CD14-positive monocyte (primary cell): ENCODE measurements around the gene HUWE1. TPM values are rescaled to one million over a fixed set of nuclear protein-coding genes. Genes with fewer than 3 reads are reported as not detected.

Experiments used
- DNase-seq, 3 donors: peaks; one replicate each; pipeline ENCODE4 v3.0.0-alpha.2; 2011 to 2022
- H2AFZ ChIP-seq: 2 replicates; pipeline ENCODE4 v1.6.0; 2012; ENCODE audit warnings: mild to moderate bottlenecking, low read depth, low read length, inconsistent platforms; ENCODE audit not compliant: insufficient read depth, poor library complexity, severe bottlenecking
- H3K27ac ChIP-seq, 2 donors: 1 replicate in 1 of 2; 2 replicates in 1 of 2; pipeline ENCODE4 v1.5.1; 2012 to 2013; ENCODE audit warnings: low read length in 2 of 2, control low read depth in 1 of 2, inconsistent platforms in 1 of 2, low read depth in 1 of 2, mild to moderate bottlenecking in 1 of 2
- H3K27me3 ChIP-seq, 2 donors: one replicate each; pipeline versions ENCODE4 v1.6.0 to v1.6.1; 2011 to 2013; ENCODE audit warnings: low read length in 2 of 2; ENCODE audit not compliant: control insufficient read depth in 2 of 2, insufficient read depth in 2 of 2
- H3K36me3 ChIP-seq, 2 donors: replicated peaks in 1 of 2; 1 replicate in 1 of 2; 2 replicates in 1 of 2; pipeline versions ENCODE4 v1.5.1 to v1.6.1; 2012 to 2013; ENCODE audit warnings: low read length in 2 of 2, control low read depth in 1 of 2, inconsistent platforms in 1 of 2, mild to moderate bottlenecking in 1 of 2; ENCODE audit not compliant: insufficient read depth in 2 of 2, control insufficient read depth in 1 of 2
- H3K4me1 ChIP-seq, 2 donors: 1 replicate in 1 of 2; 2 replicates in 1 of 2; pipeline versions ENCODE4 v1.5.1 to v1.6.1; 2012 to 2013; ENCODE audit warnings: low read length in 2 of 2, control low read depth in 1 of 2, inconsistent platforms in 1 of 2, mild to moderate bottlenecking in 1 of 2, moderate library complexity in 1 of 2; ENCODE audit not compliant: insufficient read depth in 2 of 2, control insufficient read depth in 1 of 2
- H3K4me2 ChIP-seq: replicated peaks from 2 replicates; pipeline ENCODE3; 2012; ENCODE audit warnings: low read length, moderate library complexity, mild to moderate bottlenecking; ENCODE audit not compliant: poor library complexity, severe bottlenecking; ENCODE audit errors: extremely low read depth
- H3K4me3 ChIP-seq, 3 experiments: fragments of 200-600 bp in 1 of 3; sonication (generic) in 1 of 3; replicated peaks in 1 of 3; 1 replicate in 2 of 3; 2 replicates in 1 of 3; pipeline ENCODE4 v1.5.1; 2011 to 2013; ENCODE audit warnings: low read length in 3 of 3, mild to moderate bottlenecking in 3 of 3, control low read depth in 2 of 3, low read depth in 2 of 3, inconsistent platforms in 1 of 3, moderate library complexity in 1 of 3
- H3K79me2 ChIP-seq: 2 replicates; pipeline ENCODE4 v1.6.0; 2012; ENCODE audit warnings: mild to moderate bottlenecking, control low read depth, inconsistent platforms, low read length, moderate library complexity; ENCODE audit not compliant: insufficient read depth
- H3K9ac ChIP-seq: 2 replicates; pipeline ENCODE4 v1.6.0; 2017; ENCODE audit warnings: low read length, mild to moderate bottlenecking; ENCODE audit not compliant: insufficient read depth, poor library complexity, severe bottlenecking
- H3K9me3 ChIP-seq, 2 donors: replicated peaks in 1 of 2; 1 replicate in 1 of 2; 2 replicates in 1 of 2; pipeline versions ENCODE4 v1.5.1 to v1.6.1; 2012 to 2013; ENCODE audit warnings: low read length in 2 of 2, control low read depth in 1 of 2; ENCODE audit not compliant: control insufficient read depth in 1 of 2, insufficient read depth in 1 of 2
- H4K20me1 ChIP-seq: 2 replicates; pipeline ENCODE4 v1.6.0; 2012; ENCODE audit warnings: mild to moderate bottlenecking, low read length, control low read depth, moderate library complexity; ENCODE audit not compliant: insufficient read depth
- H3K27ac Mint-ChIP-seq, 7 donors: one replicate each; pipeline ENCODE4 v1.8.0; 2020; ENCODE audit warnings: mild to moderate bottlenecking in 7 of 7, mixed read lengths in 7 of 7, moderate library complexity in 6 of 7, inconsistent platforms in 2 of 7
- H3K27me3 Mint-ChIP-seq, 3 donors: one replicate each; pipeline ENCODE4 v1.8.0; 2021 to 2022; ENCODE audit warnings: low read depth in 3 of 3, mild to moderate bottlenecking in 3 of 3, mixed read lengths in 3 of 3, moderate library complexity in 3 of 3, inconsistent platforms in 1 of 3
- H3K36me3 Mint-ChIP-seq, 2 donors: one replicate each; pipeline ENCODE4 v1.8.0; 2020; ENCODE audit warnings: mixed read lengths in 2 of 2, inconsistent platforms in 1 of 2, mild to moderate bottlenecking in 1 of 2
- H3K4me1 Mint-ChIP-seq: one replicate; pipeline ENCODE4 v1.8.0; 2020; ENCODE audit warnings: mild to moderate bottlenecking, mixed read lengths
- H3K4me3 Mint-ChIP-seq, 2 donors: one replicate each; pipeline ENCODE4 v1.8.0; 2020; ENCODE audit warnings: mild to moderate bottlenecking in 2 of 2, mixed read lengths in 2 of 2, moderate library complexity in 1 of 2
- H3K9me3 Mint-ChIP-seq, 7 donors: one replicate each; pipeline ENCODE4 v1.8.0; 2020 to 2022; ENCODE audit warnings: mixed read lengths in 7 of 7, mild to moderate bottlenecking in 6 of 7, moderate library complexity in 6 of 7, inconsistent platforms in 2 of 7
- WGBS: methylation state at CpG from one replicate; pipeline ENCODE4 v1.1.5; 2013; ENCODE audit warnings: missing lambda C conversion rate; ENCODE audit not compliant: insufficient coverage; 5-methylcytosine and 5-hydroxymethylcytosine counted together
- intact Hi-C, 2 donors: fragments of 100-400 bp; cut with micrococcal nuclease; formaldehyde crosslinking; loops; one replicate each; pipeline versions ENCODE4 v1.15.0 to v1.15.1; 2023
- polyA plus RNA-seq, 3 donors: library from polyadenylated mRNA; depleted of rRNA in 1 of 3; unstranded in 2 of 3; stranded (reverse) in 1 of 3; fragments of 300-500 nt in 2 of 3; fragments of >200 nt in 1 of 3; fragmentation: Illumina TruSeq in 2 of 3; gene quantifications; 1 replicate in 2 of 3; 2 replicates in 1 of 3; pipeline ENCODE4 v1.2.3, GENCODE V29; 2012 to 2021
- TF ChIP-seq, protein P1 (sequence below): fragments of 200-600 bp; IDR thresholded peaks from one replicate; pipeline ENCODE4 v1.8.0; 2022; ENCODE audit warnings: antibody characterized with exemption, mild to moderate bottlenecking

The HUWE1 gene
- polyA plus RNA-seq, 3 donors = 1.8 to 31.1 (median 4.3) TPM

DNA sequence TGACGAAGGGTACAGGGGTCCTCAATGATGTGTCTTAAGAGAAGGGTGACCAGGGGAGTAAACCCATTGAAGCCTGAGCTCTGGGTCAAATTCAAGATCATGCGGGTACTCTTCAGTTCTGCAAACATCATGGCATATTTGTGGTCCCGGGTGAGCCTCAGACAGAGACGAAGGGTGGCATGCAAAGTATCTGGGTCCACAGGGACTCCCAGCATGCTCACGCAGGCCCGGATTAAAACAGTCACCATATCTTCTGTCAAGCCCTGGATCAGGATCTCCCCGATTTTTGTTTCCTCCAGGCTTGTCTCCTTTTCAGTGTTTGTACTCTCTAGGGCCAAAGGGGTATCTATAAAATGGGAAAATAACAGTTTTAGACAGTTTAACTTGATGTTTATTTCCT lies 102.9 kb downstream of the HUWE1 start:
- Mint-ChIP-seq H3K27ac (no peak overlapping the region), H3K4me3 (no peak overlapping the region), H3K9me3 (no peaks in the 10 kb centered on the region), H3K4me1 (no peaks in the 10 kb centered on the region), H3K27me3 (peaks cover 0 to 7% (median 0%) of the 10 kb centered on the region in 3 donors), H3K36me3 (peaks cover 70 to 73% of the 10 kb centered on the region in 2 donors)
- Histone ChIP-seq H3K4me1 (no peaks in the 10 kb centered on the region), H3K36me3 (peaks cover 82 to 87% of the 10 kb centered on the region in 2 donors), H3K79me2 (no peaks in the 10 kb centered on the region), H3K27me3 (peaks cover 0 to 14% of the 10 kb centered on the region in 2 donors), H3K4me2 (no peak overlapping the region), H4K20me1 (no peaks in the 10 kb centered on the region), H2AFZ (no peak overlapping the region), H3K9me3 (no peaks in the 10 kb centered on the region), H3K27ac (no peak overlapping the region), H3K4me3 (no peak overlapping the region), H3K9ac (no peak overlapping the region)
- TF ChIP-seq, protein P1, sequence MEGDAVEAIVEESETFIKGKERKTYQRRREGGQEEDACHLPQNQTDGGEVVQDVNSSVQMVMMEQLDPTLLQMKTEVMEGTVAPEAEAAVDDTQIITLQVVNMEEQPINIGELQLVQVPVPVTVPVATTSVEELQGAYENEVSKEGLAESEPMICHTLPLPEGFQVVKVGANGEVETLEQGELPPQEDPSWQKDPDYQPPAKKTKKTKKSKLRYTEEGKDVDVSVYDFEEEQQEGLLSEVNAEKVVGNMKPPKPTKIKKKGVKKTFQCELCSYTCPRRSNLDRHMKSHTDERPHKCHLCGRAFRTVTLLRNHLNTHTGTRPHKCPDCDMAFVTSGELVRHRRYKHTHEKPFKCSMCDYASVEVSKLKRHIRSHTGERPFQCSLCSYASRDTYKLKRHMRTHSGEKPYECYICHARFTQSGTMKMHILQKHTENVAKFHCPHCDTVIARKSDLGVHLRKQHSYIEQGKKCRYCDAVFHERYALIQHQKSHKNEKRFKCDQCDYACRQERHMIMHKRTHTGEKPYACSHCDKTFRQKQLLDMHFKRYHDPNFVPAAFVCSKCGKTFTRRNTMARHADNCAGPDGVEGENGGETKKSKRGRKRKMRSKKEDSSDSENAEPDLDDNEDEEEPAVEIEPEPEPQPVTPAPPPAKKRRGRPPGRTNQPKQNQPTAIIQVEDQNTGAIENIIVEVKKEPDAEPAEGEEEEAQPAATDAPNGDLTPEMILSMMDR = no peak
- intact Hi-C loops = no loop called here
- WGBS = 80% methylated on average over 1 of the region's 7 CpGs
- DNase-seq = no peak

DNA sequence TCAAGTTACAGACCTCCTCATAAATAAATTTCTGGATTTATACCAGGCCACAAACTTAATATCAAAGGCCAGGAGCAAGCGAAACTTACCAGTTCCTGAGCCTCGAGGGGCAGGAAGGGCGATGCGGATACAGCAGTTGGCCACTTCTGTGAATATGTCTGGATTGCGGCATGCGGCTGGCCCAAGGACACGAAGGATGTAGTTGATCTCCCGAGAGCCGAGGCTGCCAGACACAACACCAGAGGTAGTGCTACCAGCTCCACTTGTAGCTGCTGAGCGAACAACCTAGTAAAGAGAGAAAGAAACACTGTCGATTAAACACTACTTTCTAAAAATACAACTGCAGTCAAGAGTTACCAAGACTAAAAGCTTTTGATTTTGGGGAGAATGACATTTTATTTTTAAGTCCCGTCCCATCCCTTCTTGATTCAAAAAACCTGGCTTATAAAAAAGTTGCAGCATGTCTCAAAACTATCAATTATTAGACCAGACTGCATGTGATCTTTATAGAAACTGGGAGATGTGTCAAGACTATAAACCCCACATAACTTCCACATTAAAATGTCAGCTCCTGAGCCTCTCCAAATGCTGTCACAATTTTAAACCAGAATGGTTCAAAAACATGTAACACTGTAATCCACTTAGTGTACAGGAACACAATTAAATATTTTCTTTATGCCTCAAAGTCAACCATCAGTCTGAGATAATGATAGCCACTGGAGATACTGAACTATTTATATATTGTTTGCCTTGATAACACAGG lies 105.6 kb downstream of the HUWE1 start:
- H4K20me1 ChIP-seq = no peaks in the 10 kb centered on the region
- intact Hi-C loops = no loop called here

More for the DNA sequence above, 105.6 kb downstream of the HUWE1 start:
- Mint-ChIP-seq H3K4me3 (no peak overlapping the region), H3K27me3 (peaks cover 0 to 7% (median 0%) of the 10 kb centered on the region in 3 donors), H3K27ac (no peak overlapping the region), H3K9me3 (peaks cover 0 to 3% (median 0%) of the 10 kb centered on the region in 7 donors), H3K36me3 (peaks cover 58 to 65% of the 10 kb centered on the region in 2 donors), H3K4me1 (no peaks in the 10 kb centered on the region)
- Histone ChIP-seq H3K4me3 (no peak overlapping the region), H2AFZ (no peak overlapping the region), H3K36me3 (peaks cover 66 to 73% of the 10 kb centered on the region in 2 donors), H3K9ac (no peak overlapping the region), H3K27ac (no peak overlapping the region), H3K27me3 (peaks cover 0 to 4% of the 10 kb centered on the region in 2 donors), H3K4me1 (no peaks in the 10 kb centered on the region), H3K9me3 (no peaks in the 10 kb centered on the region), H3K79me2 (no peaks in the 10 kb centered on the region), H3K4me2 (no peak overlapping the region)
- no peak for DNase-seq
- TF ChIP-seq, protein P1 = no peak
- WGBS = 95% methylated on average over 6 of the region's 12 CpGs
